IMR-90 (cell line): ENCODE data around the gene KIF6. TPM values are rescaled to one million over a fixed set of nuclear protein-coding genes. Genes with fewer than 3 reads are reported as not detected.

ENCODE experiments used
- ATAC-seq: fragments of 200-7000 bp; cut with Tn5 transposase; 2 replicates; pipeline ENCODE4 v1.9.1; 2020; ENCODE audit warnings: low read depth, mild to moderate bottlenecking, moderate library complexity
- BruUV-seq: library from RNA; stranded (reverse); fragments of 400-500 nt; replicated peaks from 2 replicates; lab custom pipeline; 2021; lab: Mats Ljungman, UMichigan
- CTCF ChIA-PET: fragments of 300-600 bp; formaldehyde crosslinking; extraction: SDS; loops from one replicate; lab custom pipeline; 2021; ENCODE audit warnings: antibody characterized with exemption; lab: Yijun Ruan, JAX
- POLR2A ChIA-PET: fragments of 300-600 bp; sonication (Branson Sonifier 250); formaldehyde crosslinking; loops from one replicate; lab custom pipeline; 2022; ENCODE audit warnings: antibody characterized with exemption; ENCODE audit not compliant: unreplicated experiment; lab: Charles Lee
- DNase-seq: peaks from one replicate; pipeline ENCODE4 v3.0.0; 2013
- H2AFZ ChIP-seq: replicated peaks from 2 replicates; pipeline ENCODE3; 2013; ENCODE audit warnings: low read length, mild to moderate bottlenecking; ENCODE audit not compliant: poor library complexity
- H2AK5ac ChIP-seq: 2 replicates; pipeline ENCODE4 v1.6.1; 2013; ENCODE audit warnings: low read depth, low read length, inconsistent platforms
- H2AK9ac ChIP-seq: replicated peaks from 2 replicates; pipeline ENCODE3; 2013; ENCODE audit warnings: mild to moderate bottlenecking, low read depth, low read length, moderate library complexity; ENCODE audit not compliant: poor library complexity
- H2BK120ac ChIP-seq: 2 replicates; pipeline ENCODE4 v1.6.1; 2013; ENCODE audit warnings: low read depth, low read length, inconsistent platforms
- H2BK15ac ChIP-seq: 3 replicates; pipeline ENCODE4 v1.6.1; 2013; ENCODE audit warnings: low read depth, low read length, inconsistent platforms
- H2BK20ac ChIP-seq: 2 replicates; pipeline ENCODE4 v1.6.1; 2013; ENCODE audit warnings: low read depth, mild to moderate bottlenecking, inconsistent platforms, low read length, moderate library complexity
- H2BK5ac ChIP-seq: 2 replicates; pipeline ENCODE4 v1.6.1; 2013; ENCODE audit warnings: mild to moderate bottlenecking, low read depth, low read length, inconsistent platforms; ENCODE audit not compliant: poor library complexity, severe bottlenecking
- H3K14ac ChIP-seq: replicated peaks from 2 replicates; pipeline ENCODE4 v1.6.1; 2013; ENCODE audit warnings: low read depth, low read length, inconsistent platforms
- H3K18ac ChIP-seq: 2 replicates; pipeline ENCODE4 v1.6.1; 2013; ENCODE audit warnings: low read depth, low read length, control low read depth
- H3K23ac ChIP-seq: 2 replicates; pipeline ENCODE4 v1.6.1; 2013; ENCODE audit warnings: low read depth, low read length, inconsistent platforms
- H3K27ac ChIP-seq: 2 replicates; pipeline ENCODE4 v1.5.1; 2013; ENCODE audit warnings: mild to moderate bottlenecking, control low read depth, low read length; ENCODE audit not compliant: insufficient read depth
- H3K27me3 ChIP-seq: 2 replicates; pipeline ENCODE4 v1.6.1; 2013; ENCODE audit warnings: low read length; ENCODE audit not compliant: control insufficient read depth, insufficient read depth
- H3K36me3 ChIP-seq: 2 replicates; pipeline ENCODE4 v1.6.1; 2013; ENCODE audit warnings: low read length, mixed read lengths; ENCODE audit not compliant: control insufficient read depth, insufficient read depth
- H3K4ac ChIP-seq: 2 replicates; pipeline ENCODE4 v1.6.1; 2013; ENCODE audit warnings: low read depth, low read length, inconsistent platforms
- H3K4me1 ChIP-seq: 2 replicates; pipeline ENCODE4 v1.6.1; 2013; ENCODE audit warnings: low read length, mixed read lengths; ENCODE audit not compliant: control insufficient read depth, insufficient read depth
- H3K4me2 ChIP-seq: 2 replicates; pipeline ENCODE4 v1.6.1; 2013; ENCODE audit warnings: low read depth, mild to moderate bottlenecking, control low read depth, low read length, moderate library complexity
- H3K4me3 ChIP-seq: 2 replicates; pipeline ENCODE4 v1.5.1; 2013; ENCODE audit warnings: low read depth, mild to moderate bottlenecking, control low read depth, low read length, moderate library complexity; ENCODE audit not compliant: insufficient read depth
- H3K56ac ChIP-seq: 2 replicates; pipeline ENCODE4 v1.6.1; 2013; ENCODE audit warnings: low read length, inconsistent platforms; ENCODE audit not compliant: insufficient read depth; ENCODE audit errors: extremely low read depth
- H3K79me1 ChIP-seq, 2 experiments: 2 replicates each; pipeline ENCODE4 v1.6.1; 2013; ENCODE audit warnings: low read length in 2 of 2, inconsistent platforms in 1 of 2, low read depth in 1 of 2
- H3K9ac ChIP-seq: 2 replicates; pipeline ENCODE4 v1.6.1; 2013; ENCODE audit warnings: low read depth, low read length, control low read depth
- H3K9me1 ChIP-seq: 2 replicates; pipeline ENCODE4 v1.6.1; 2013; ENCODE audit warnings: low read length, inconsistent platforms; ENCODE audit not compliant: insufficient read depth
- H3K9me3 ChIP-seq: 2 replicates; pipeline ENCODE4 v1.6.1; 2013; ENCODE audit warnings: low read length; ENCODE audit not compliant: control insufficient read depth, insufficient read depth
- H4K20me1 ChIP-seq: 2 replicates; pipeline ENCODE4 v1.6.1; 2013; ENCODE audit warnings: low read length, inconsistent platforms; ENCODE audit not compliant: insufficient read depth
- H4K5ac ChIP-seq: 2 replicates; pipeline ENCODE4 v1.6.1; 2013; ENCODE audit warnings: mild to moderate bottlenecking, low read depth, low read length, control low read depth
- H4K8ac ChIP-seq, 2 experiments: 2 replicates each; pipeline ENCODE4 v1.6.1; 2013; ENCODE audit warnings: low read depth in 2 of 2, low read length in 2 of 2, control low read depth in 1 of 2, inconsistent platforms in 1 of 2
- H4K91ac ChIP-seq: 2 replicates; pipeline ENCODE4 v1.6.1; 2013; ENCODE audit warnings: low read depth, low read length, inconsistent platforms; ENCODE audit not compliant: insufficient read depth
- CTCF ChIP-seq: conservative IDR thresholded peaks from 2 replicates; pipeline ENCODE4 v1.5.1; 2012; ENCODE audit warnings: mild to moderate bottlenecking, low read depth, low read length, improper control_type of control experiment
- MAZ ChIP-seq: IDR thresholded peaks from 2 replicates; pipeline ENCODE4 v1.6.1; 2012; ENCODE audit warnings: low read depth, mild to moderate bottlenecking, low read length, improper control_type of control experiment, moderate library complexity, borderline replicate concordance
- USF2 ChIP-seq: fragments of 150-350 bp; IDR thresholded peaks from 2 replicates; pipeline ENCODE4 v1.6.1; 2017; ENCODE audit warnings: mild to moderate bottlenecking, antibody characterized with exemption, low read length, low read depth
- WGBS, 2 experiments: methylation state at CpG; one replicate each; pipeline versions ENCODE4 v1.1.5 to v1.1.7; 2013; ENCODE audit warnings: missing lambda C conversion rate in 2 of 2; ENCODE audit not compliant: insufficient read length in 1 of 2; ENCODE audit errors: extremely low coverage in 2 of 2; 5-methylcytosine and 5-hydroxymethylcytosine counted together
- dilution Hi-C: fragments of 300-500 bp; cut with HindIII; formaldehyde crosslinking; loops from one replicate; pipeline ENCODE4 v1.14.3; 2018; ENCODE audit warnings: low sequenced_read_pairs; ENCODE audit not compliant: unreplicated experiment
- in situ Hi-C: fragments of 300-500 bp; cut with MboI; formaldehyde crosslinking; loops from 3 replicates; pipeline ENCODE4 v1.14.3; 2019; ENCODE audit warnings: low sequenced_read_pairs, inconsistent platforms, mixed read lengths
- intact Hi-C: fragments of 100-400 bp; cut with micrococcal nuclease; formaldehyde crosslinking; loops from 2 replicates; pipeline ENCODE4 v1.10.0; 2022
- polyA plus RNA-seq, 3 experiments: library from polyadenylated mRNA; depleted of rRNA; stranded (reverse); fragments of >200 nt; gene quantifications; 2 replicates each; pipeline ENCODE4 v1.2.3, GENCODE V29; 2012; ENCODE audit warnings: low replicate concordance in 1 of 3
- total RNA-seq: library from RNA; depleted of rRNA; stranded (reverse); fragments of >200 nt; gene quantifications from 2 replicates; pipeline ENCODE4 v1.2.3, GENCODE V29; 2012

Gene KIF6
- total and polyA plus RNA-seq, 2 of the 4 experiments (the other 2 are of a cell fraction), result under 0.01 to 0.10 TPM

- Histone ChIP-seq H3K4me3 (no peak overlapping the region), H3K27me3 (no peaks in the 10 kb centered on the region), H3K27ac (no peak overlapping the region), H2BK20ac (no peak overlapping the region), H3K14ac (no peak overlapping the region), H3K9me1 (no peaks in the 10 kb centered on the region), H2AFZ (no peak overlapping the region), H3K4me1 (no peaks in the 10 kb centered on the region), H2AK5ac (no peak overlapping the region), H3K4ac (no peak overlapping the region), H2BK5ac (no peak overlapping the region), H3K9ac (no peak overlapping the region), H3K79me1 (no peaks in the 10 kb centered on the region), H4K91ac (no peak overlapping the region), H3K36me3 (no peaks in the 10 kb centered on the region), H4K8ac (no peak overlapping the region), H3K23ac (no peak overlapping the region), H2BK120ac (no peak overlapping the region), H4K5ac (no peak overlapping the region), H3K56ac (no peak overlapping the region), H3K4me2 (no peak overlapping the region), H4K20me1 (no peaks in the 10 kb centered on the region), H2BK15ac (no peak overlapping the region), H3K9me3 (no peaks in the 10 kb centered on the region), H2AK9ac (no peak overlapping the region), H3K18ac (no peak overlapping the region)
- CTCF ChIA-PET, result no interaction called here
- intact Hi-C loops, result no loop called here
- dilution Hi-C loops, result no loop called here
- ATAC-seq (no peak), DNase-seq (no peak)
- no TSS peak for BruUV-seq
- POLR2A ChIA-PET, result no interaction called here
- in situ Hi-C loops, result no loop called here
- WGBS, 2 experiments, result no CpG with 5 or more reads among the region's 3 CpGs
- no peak for TF ChIP-seq USF2
- no peak for TF ChIP-seq CTCF
- no peak for TF ChIP-seq MAZ
Observed at GRCh38 chr6:39386487-39386886, 338.7 kb downstream of the KIF6 start.
